HG03108 (cell line): ENCODE measurements around the gene GSAP.

Experiments
- ATAC-seq: cut with Tn5 transposase; IDR thresholded peaks from one replicate; pipeline ENCODE4 v1.9.1; 2021; ENCODE audit warnings: moderate library complexity; ENCODE audit not compliant: unreplicated experiment

The GSAP gene

DNA sequence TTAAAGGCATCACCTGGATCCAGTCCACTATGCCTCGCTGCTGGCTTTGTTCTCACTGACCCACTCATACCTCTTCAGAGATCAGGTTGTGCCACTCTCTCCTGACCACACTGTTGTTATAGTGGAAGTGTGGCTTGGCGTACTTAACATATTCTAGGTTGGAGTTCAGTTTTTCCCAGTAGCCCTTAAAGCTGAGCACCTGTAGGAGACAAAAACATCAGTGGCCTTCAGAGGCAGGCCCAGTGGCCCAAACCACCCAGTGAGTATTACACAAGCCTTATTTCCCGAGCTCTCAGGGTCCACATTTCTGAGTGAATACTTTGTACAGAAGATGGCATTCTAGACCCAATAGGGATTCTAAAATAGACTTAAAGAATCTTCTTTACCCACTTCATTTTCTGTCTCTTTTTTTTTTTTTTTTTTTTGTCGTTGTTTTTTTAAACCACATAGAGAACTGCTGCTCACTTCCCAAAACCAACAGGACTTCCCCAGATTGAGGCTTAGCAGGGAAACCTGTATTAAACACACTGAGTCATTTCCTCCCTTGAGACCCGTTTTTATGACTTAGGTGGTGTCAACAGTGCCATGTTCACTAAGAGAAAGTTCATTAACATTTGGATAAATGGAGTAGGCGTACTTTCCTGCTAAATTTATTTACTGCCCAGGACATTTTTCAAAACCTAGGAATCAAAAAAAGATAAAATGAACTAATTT, 85.8 kb downstream of the GSAP start:
- ATAC-seq: peak; percentile 49

DNA sequence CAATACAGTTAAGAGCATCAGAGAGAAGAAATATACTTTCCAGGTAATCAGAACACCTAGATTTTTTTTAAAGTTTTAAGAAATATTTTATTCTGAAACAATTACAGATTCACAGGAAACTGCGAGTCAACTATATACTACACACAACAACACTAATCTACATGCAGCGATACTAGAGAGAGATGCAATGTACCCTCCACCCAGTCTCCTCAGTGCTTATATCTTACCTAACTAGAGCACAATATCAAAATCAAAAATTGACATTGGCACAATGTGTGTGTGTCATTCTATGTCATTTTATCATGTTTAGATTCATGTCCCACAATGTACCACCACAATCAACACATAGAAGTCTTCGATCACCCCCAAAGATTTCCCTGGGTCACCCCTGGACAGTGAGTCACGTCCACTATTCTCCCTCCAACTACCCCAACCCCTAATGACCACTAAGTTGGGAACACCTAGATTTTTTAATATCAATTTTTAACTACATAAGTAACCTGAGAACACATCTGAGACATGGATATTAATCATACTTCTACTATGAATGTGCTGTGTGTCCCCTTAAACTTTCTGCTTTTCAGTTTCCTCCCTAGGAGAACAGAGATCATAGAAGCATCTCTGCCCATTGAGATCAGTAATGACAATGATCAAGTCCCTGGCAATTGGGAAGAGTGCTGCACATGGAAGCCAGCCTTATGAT, 86.5 kb downstream of the GSAP start:
- ATAC-seq: no peak

DNA sequence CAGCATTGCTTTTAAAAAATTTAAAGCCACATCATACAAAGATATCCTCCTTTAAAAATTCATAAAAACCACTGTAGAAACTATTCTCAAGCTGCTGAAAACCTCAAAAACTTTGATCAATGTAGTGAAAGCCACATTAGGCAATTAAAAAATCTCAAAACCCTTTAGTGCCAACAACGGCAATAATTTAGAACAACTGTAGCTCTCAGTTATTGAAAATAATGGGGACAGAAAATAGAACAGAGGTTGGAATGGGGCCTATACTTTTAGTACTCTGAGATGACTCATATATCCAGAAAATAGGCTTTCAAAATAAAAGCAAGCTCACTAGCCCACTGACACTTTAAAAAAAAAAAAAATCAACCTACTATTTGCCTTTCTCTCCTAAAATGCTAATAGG, 87.5 kb downstream of the GSAP start:
- ATAC-seq: no peak

DNA sequence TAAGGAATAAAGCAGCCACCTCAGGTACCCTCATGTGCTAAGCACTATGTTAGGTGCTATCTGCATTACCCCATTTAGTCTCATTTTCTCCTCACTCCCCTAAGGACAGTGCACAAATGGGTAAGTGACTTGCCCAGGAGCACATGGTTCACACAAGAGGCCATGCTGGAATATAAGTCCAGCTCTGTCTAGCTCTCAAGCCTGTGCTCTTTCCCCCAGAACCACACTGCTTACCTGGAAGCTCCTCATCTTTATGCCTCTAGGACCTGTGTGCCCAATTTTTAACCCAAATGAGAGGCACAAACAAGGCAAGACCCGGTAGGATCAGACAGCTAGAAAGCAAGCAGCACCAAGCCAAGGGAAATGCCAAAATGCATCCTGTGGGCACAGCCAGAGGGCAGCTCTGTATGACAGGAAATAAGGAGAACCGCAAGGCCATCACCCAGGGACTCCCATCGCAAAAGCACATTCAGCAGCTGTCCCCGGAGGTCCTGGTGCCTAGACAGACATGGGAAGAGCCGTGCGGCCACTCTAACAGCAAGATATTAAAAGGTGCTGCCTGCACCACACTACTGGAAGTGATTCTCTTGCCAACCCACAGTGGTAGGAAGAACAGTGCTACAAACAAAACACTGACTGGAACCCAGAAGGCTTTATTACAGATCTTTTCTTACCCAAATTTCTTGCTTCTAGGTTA, 88.1 kb downstream of the GSAP start:
- ATAC-seq: no peak

DNA sequence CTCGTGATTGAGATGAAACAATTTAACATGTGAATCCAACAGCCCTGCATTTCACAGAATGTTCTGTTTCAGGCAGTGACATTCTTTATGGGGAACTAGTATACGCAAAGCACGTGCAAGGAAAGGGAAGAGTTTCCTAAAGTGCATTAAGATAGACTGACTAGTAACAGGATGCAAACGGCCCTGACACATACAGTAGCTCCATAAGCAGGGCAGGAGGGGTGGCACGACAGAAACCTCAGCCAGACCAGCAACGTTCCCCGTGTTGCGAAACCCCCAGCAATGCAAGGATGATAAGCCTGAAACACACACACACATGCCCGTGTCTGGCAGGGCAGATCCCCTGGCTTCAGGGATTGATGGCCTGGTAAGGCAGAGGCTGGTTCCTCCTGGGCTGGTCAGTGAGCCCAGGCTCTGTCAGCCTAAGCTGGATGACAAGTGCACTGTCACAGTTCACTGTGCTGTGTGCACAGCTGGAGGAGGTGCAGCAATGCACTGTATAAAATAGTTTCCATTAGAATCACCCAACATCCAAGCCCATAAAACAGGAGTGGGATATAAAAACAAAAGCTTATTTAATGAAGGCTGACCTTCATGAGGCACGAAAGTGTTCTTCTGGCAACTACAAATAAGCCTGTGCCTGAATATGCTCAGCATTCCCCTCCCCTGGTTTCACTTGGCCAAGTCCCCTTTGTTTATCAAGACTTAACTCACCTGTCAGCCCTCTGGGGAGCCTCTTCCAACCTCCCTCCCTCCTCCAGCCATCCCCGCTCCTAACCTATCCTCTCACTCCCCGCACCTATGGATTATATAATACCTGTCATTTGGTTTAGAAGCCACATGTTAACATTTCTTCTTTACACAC, 88.8 kb downstream of the GSAP start:
- ATAC-seq: no peak

DNA sequence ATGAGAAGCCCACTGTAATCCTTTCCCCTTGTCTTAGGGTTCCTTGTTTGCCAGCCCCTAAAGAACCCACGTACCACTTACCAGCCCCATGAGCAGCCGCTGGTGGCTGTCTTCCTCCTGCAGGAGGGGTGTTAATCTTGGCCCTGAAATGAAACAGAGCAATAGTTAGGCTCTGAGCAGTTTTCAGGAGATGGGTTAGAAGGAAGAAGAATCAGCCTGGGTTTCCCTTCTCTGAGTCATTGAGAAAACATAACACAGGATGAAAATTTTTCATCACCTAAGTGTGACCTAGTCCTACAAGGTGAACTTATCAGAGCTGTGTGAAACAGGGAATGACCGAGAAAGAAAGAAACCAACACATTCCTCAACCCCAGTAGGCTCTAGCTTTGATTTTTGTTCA, 90.0 kb downstream of the GSAP start:
- no peak for ATAC-seq

DNA sequence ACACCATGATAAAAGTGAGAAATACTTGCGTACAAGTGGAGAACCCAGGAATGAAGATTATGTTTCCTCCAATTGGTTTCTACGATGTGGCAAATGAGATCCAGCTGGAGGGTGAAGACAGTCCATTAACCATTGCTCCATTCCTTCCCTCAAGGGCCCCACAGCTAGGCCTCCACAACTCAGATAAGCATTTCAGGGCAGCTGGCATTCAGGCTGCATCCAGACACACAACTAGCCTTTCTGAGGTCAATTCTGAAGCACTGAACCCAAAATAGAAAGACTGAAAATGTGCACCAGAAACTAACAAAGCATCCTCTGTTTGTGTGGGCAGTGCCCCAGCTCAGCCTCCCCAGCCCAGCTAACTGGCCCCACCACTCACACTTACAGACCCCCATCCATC, 94.8 kb downstream of the GSAP start:
- ATAC-seq: no peak

DNA sequence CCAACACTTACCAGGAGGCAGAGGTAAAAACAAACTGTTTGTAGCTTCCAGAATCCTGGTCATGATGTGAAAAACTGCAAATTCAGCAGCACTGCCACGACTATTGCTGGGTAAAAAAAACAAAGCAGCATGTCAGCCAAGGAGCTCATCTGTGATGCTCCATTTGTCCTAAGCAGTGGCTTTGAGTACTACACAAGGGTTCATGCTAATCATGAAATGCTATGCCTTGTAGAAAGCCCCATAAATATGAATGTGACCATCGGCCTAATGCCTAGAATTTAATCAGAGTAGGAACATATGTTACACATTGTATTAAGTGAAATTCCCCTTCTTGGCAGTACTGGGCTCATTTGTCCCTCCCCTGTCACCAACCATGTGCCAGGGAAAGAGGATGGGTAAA, 95.4 kb downstream of the GSAP start:
- ATAC-seq: no peak

DNA sequence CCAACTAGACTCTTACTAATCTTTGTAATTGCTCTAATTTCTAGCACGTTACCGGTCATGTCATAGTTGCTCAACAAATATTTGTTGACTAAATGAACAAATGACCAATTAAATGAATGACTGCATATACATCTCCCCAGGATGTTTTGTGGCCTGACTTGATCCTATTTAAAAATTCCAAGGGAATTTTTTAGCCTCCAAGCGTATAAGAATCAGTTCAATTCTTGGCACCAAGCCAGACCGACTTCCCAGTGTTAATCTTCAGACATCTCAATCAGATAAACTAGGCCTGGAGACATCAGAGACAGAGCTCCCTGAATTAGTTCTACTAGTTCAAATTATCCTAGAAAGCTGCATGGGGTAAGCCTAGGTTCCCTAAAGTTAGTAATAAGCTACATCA, 96.0 kb downstream of the GSAP start:
- ATAC-seq: no peak

DNA sequence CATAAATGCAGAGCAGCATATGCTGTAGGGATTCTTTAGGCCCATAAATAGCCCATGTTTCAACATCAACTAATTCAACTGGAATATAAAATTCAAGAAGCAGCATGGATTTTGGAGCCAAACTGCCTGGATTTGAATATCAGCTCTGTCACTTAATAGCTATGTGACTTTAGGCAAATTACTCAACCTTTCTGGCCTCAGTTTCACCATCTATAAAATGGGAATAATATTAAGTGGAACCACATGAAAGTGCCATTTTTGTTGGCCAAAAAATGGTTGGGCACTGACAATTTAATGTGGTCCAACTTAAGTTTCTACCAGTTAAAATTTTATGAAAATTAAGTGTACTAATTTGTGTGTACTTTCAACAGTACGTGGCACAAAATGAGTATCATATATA, 98.1 kb downstream of the GSAP start:
- no peak for ATAC-seq

DNA sequence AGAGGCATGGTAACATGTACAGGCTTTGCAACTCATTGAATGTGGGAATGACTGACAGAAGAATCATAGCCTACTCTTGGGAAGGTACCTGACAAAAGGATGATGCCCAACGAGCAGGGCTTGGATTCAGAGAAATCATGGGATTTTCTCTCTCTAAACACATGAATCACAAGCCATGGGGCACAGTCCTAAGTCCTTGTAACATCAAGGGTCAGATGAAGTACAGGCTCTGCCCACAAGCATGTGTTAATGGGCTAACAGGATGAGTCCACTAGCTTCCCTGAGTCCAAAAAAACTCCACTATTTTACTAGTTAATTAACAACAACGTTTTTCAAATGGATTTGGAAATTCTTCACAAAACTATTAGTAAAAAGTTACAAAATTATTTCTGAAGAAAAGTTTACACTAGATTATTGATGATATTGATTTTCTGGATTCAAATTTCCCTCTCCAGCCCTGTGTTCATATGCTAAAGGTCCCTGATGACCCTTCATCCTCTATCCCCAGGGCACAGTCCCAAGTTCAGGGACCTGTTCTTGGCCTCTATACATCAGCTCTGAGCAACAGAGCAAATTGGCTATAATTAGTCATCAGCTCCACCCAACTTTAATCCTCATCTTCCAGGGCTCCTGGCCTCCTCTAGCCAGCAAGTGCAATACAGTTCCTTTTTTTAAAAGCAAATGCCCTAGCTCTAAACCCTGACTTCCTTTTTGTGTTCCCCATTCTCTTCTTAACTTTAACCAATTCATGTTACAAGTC, 99.8 kb downstream of the GSAP start:
- no peak for ATAC-seq

DNA sequence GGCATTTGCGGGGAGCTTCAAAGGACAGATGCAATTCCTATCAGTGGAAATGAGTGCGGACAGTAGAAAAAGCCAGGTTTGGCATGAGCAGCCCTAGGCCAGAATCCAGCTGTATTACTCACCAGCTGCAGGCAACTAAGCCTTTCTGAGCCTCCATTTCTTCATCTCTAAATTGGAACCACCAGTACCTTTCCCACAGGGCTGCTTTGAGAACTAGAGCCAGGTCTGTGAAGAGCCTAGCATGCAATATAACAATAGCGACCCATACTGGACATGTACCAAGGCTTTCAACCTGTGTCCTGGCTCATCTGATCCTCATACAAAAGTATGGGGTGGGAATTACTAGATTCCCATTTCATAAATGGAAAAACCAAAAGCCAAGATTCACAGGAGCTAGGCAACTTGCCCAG, 101.0 kb downstream of the GSAP start:
- no peak for ATAC-seq

DNA sequence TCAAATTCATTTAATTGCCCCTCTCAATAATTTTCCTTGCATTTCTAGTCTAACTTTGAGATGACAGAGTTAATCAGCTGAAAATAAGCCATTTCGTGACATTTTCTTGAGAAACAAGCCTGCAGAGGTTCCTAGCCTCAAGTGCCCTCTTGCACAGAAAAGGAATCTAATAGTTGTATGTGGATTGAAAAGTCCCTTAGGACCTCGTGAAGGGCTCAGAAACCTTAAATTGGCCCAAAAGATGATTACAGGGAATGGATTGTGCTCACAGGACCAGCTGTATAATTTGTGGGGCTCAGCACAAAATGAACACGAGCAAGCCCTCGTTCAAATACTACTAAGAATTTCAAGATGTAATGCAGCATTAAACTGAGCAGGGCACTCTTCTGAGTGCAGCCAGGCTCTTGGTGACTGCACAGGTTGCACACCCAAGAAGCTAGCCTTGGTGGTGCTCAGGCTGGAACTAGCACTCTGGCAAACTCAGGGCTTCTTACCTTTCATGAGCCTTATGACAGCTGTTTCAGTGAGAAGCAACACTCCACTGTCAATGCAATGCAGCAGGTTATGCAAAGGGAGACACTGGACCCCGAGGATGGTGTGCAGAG, 102.2 kb downstream of the GSAP start:
- ATAC-seq: no peak

DNA sequence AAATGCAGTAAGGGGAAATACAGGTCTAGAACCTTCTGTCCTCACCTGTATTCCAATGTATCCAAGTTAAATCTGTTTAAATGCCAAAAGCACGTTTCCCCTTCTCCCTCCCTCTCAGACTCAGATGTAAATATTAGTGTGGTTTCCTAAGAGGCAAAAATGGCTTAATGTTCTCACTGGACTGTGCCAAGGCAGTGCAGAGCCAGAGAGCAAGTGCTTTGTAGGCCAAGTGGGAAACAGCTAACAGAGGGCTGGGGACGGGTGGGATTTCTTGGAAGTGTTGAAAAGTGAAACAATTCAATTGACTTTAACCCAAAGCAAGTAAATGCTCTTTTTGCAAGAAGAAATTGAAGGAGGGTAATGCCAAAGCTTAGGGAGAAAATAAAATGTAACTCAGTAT, 103.1 kb downstream of the GSAP start:
- ATAC-seq: no peak

DNA sequence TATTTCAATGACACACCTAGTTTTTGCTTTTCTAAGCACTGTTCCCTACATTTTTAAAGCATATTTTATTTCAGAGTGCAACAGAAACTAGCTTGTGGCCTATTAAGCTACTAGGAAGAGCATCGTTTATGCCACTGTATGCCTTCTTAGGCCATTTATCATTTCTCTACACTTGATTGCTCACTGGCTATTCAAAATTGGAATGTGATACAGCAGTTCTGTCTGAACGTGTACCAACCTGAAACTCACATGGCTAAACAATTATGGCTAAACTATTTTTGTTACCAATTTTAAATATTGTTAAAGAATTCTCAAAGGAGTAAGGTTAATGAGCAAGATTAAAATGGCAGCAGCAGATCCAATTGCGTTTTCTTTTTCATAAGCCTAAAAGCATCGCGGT, 105.2 kb downstream of the GSAP start:
- no peak for ATAC-seq

DNA sequence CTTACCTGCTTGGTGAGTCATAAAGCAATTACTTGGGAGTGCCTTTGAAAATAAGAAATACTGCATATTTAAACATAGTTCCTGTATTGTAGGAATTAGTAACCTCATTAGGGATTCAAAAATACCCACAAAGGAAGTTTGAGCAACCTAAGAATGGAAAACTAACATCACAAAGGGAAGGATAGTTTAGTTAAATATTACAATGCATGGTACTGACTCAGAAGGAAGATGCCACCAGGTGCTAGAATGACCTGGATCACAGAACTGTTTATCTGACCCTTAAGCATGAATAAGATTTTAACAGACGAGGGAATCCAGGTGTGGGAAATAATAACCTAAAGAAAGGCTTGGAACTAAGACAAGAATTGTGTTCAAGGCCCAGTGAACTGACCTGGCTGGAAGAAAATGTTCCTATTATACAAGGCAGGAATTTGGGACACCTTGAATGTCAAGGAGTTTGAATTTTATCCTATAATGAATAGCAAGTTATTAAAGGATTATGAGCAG, 106.4 kb downstream of the GSAP start:
- no peak for ATAC-seq

DNA sequence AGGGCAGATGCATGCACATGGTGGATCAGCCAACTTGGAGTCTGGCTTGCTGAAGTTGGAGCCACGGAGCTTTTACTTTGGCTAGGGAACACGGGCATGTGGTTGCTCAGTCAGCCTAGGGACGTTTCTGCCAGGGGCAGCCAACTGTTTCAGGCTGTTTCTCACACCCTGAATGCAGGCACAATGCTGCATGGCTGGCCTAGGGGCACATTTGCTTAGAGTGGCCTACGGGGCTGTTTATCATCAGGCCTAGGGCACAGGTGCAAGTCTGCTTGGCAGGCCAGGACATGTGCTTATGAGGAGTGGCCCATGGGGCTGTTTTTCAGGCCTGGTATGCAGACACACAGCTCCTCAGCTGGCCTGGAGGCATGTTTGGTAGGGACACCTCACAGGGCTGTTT, 107.4 kb downstream of the GSAP start:
- no peak for ATAC-seq

DNA sequence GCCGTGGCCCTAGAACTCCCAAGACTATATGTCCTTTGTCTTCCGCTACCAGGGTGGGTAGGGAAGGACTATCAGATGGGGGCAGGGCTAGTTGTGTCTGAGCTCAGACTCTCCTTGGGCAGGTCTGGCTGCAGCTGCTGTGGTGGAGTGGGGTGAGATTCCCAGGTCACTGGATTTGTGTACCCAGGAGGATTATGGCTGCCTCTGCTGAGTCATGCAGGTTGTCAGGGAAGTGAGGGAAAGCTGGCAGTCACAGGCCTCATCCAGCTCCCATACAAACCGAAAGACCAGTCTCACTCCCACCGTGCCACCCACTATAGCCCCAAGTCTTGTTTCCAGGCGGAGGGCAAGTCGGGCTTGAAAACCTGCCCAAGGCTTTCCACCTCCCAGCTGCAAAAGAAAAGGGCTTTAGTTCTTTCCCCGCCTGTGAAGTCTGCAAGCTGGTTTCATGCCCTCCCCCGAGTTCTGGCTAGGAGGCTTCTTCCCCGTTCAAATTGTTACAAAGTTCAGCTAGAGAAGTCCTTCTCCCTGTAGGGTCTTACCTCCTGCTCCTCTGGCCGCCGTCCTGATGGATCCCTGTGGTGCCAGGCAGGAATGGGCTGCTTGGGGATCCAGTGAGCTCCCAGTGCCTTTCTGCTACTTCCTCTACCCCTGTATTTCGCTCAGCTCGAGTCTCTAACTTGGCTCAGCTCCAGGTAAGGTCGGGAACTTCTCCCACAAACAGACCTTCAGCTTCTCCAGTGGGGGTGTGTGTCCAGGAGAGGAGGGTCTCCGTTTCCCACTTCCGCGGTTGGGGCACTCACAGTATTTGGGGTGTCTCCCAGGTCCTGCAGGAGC, 109.7 kb downstream of the GSAP start:
- no peak for ATAC-seq

DNA sequence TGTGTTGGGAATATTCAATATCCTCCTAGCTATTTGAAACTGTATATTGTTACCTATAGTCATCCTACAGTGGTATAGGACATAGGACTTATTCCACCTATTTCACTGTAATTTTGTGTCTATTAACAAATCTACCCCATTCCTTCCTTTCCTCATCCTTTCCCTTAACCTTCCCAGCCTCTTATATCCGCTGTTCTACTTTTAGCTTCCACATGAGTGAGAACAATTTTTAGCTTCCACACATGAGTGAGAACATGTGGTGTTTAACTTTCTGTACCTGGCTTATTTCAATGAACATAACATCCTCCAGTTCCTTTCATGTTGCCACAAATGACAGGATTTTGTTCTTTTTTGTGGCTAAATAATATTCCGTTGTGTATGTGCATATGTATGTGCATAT, 120.6 kb downstream of the GSAP start:
- ATAC-seq: no peak
